ENCODE results near the gene VSIR. TPM values are rescaled to one million over a fixed set of nuclear protein-coding genes. Genes with fewer than 3 reads are reported as not detected.

The VSIR gene
- total RNA-seq, 1 experiment from 2014 or later, result 11.7 TPM

- DNase-seq (ENCODE audit: low read depth), result no peak
- in situ Hi-C loops (cut with HindIII; ENCODE audit: low pct_unique_long_range_greater_than_20kb, low sequenced_read_pairs), result no loop called here
Observed at GRCh38 chr10:71742301-71743088, 30.8 kb downstream of the VSIR start.

DNA sequence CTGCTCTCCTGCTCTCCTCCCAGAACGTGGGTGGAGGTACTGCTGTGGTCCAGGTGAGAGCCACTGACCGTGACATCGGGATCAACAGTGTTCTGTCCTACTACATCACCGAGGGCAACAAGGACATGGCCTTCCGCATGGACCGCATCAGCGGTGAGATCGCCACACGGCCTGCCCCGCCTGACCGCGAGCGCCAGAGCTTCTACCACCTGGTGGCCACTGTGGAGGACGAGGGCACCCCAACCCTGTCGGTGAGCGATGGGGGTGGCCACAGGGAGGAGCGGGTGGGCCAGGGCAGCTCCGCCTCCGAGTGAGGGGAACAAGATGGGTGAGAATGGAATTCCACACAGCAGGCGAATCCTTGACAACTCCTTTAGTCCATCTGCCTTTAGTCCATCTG, 31.6 kb downstream of the VSIR start:
- in situ Hi-C loops (cut with HindIII; ENCODE audit: low pct_unique_long_range_greater_than_20kb, low sequenced_read_pairs), result no loop called here
- no peak for DNase-seq (ENCODE audit: low read depth)

GRCh38 chr10:71741029-71741428, 32.3 kb downstream of the VSIR start:
- in situ Hi-C loops (cut with HindIII; ENCODE audit: low pct_unique_long_range_greater_than_20kb, low sequenced_read_pairs), result no loop called here

GRCh38 chr10:71740069-71740653, 33.2 kb downstream of the VSIR start:
- DNase-seq (ENCODE audit: low read depth), result no peak
- in situ Hi-C loops (cut with HindIII; ENCODE audit: low pct_unique_long_range_greater_than_20kb, low sequenced_read_pairs), result no loop called here

More at GRCh38 chr10:71741029-71741428, 32.3 kb downstream of the VSIR start:
- DNase-seq (ENCODE audit: low read depth), result no peak

DNA sequence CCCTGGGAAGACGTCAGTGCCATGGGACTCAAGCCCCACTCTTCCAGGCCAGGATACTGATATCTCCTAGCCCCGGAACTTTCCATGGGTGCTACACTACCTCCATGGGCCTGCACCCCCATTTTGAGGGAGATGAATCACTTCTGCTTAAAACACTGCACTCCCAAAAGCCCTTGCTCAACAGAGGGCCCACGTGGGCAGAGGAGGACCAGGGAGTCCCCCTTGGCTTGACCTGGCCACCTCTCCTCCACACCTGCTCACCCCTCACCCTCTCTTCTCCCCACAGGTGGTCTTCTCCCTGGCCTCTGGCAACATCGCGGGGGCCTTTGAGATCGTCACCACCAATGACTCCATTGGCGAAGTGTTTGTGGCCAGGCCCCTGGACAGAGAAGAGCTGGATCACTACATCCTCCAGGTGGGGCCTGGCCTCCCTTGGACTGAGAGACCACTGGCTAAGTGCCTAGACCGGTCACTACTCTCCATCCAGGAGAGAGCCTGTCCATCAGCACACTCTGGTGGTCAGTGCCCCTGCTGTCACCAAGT, 33.9 kb downstream of the VSIR start:
- DNase-seq (ENCODE audit: low read depth), result no peak
- in situ Hi-C loops (cut with HindIII; ENCODE audit: low pct_unique_long_range_greater_than_20kb, low sequenced_read_pairs), result no loop called here

GRCh38 chr10:71737834-71738197, 35.5 kb downstream of the VSIR start:
- DNase-seq (ENCODE audit: low read depth), result no peak
- in situ Hi-C loops (cut with HindIII; ENCODE audit: low pct_unique_long_range_greater_than_20kb, low sequenced_read_pairs), result no loop called here

DNA sequence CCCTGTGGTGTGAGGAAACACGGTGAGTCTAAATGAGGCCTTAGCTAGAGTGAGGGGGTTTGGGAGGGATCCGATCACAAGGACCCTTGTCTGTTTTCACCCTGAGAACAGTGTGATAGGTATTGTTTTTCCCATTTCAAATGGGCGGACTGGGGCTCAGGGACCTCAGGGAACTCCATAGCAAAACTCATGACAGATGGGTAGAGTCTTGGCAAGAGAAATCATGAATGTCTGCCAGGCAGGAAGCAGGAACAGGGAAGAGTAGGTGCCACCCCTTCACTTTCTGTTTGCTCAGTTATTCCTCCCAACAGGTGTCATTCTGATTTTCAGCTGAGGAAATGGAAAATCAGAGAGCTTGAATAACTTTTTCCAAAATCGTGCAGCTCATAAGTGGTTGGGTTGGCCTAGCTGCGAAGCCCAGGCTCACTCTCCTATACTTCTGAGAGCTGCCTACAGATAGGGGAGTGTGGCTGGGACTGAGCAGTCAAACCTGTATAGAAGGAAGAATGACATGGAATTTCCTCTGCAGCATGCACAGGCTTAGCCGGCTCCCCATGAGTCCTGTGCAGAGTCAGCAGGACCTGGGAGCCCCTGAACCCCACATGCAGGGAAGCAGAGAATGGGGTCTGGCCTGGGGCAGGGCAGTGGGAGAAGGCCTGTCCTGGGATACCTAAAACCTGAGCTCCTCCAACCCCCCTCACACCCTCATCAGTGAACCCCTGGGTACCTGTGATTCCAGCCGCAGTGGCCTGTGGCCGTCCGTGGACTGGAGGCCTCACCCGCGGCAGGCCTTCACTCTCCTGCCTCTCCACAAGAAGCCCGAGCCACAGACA, 36.1 kb downstream of the VSIR start:
- in situ Hi-C loops (cut with HindIII; ENCODE audit: low pct_unique_long_range_greater_than_20kb, low sequenced_read_pairs), result no loop called here
- no peak for DNase-seq (ENCODE audit: low read depth)

GRCh38 chr10:71736570-71736952, 36.8 kb downstream of the VSIR start:
- DNase-seq (ENCODE audit: low read depth), result no peak
- in situ Hi-C loops (cut with HindIII; ENCODE audit: low pct_unique_long_range_greater_than_20kb, low sequenced_read_pairs), result no loop called here

GRCh38 chr10:71735709-71736569, 37.4 kb downstream of the VSIR start:
- in situ Hi-C loops (cut with HindIII; ENCODE audit: low pct_unique_long_range_greater_than_20kb, low sequenced_read_pairs), result no loop called here
- no peak for DNase-seq (ENCODE audit: low read depth)

DNA sequence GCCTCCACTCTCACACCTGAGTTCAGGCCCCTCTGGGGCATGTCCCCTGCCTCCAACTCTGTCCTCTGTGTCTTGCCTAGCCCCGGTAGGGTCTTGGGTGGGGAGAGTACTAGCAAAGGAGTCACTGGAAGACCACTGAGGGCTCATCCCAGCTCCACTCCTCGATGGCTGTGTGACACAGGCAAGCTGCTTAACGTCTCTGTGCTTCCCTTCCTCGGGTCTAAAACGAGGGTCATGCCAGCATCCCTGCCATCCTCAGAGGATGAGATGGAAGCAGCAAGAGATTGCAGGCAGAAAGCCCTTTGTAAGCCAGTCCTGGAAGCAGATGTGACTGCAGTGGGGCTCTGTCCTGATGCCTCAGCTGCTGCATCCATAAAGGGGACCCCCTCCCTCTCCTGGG, 38.5 kb downstream of the VSIR start:
- no peak for DNase-seq (ENCODE audit: low read depth)
- in situ Hi-C loops (cut with HindIII; ENCODE audit: low pct_unique_long_range_greater_than_20kb, low sequenced_read_pairs), result no loop called here

DNA sequence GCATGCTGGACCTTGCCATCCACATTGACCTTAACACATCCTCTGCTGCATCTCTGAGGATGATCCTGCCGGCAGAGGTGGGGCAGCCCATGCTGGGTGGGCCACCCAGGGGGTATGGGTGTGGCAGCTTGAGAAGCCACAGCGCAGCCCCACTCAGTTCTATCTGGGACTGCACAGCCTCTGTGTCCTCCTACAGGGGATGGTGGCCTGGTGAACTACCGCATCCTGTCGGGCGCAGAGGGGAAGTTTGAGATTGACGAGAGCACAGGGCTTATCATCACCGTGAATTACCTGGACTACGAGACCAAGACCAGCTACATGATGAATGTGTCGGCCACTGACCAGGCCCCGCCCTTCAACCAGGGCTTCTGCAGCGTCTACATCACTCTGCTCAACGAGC, 41.5 kb downstream of the VSIR start:
- in situ Hi-C loops (cut with HindIII; ENCODE audit: low pct_unique_long_range_greater_than_20kb, low sequenced_read_pairs), result no loop called here

DNA sequence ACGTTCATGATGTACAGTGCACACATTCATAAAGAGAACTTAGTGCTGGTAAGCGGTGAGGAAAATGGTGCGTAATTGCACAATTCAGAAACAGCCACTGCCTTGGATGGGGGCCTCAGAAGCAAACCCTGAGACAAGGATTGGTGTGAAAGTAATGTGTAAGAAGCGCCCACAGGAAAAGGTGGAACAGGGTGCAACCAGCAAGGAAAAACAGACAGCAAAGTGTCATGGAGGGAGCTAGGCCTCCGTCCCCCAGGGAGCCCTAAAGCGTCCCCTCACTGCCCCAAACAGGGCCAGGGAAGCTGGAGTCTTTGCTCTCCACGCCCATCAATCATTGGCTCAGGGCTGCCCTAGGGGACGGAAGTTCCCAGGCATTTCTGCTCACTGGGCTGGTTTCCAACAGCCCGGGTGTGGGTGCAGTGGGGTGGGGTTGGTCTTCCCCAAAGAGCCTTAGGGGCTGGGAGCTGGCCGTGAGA, 44.1 kb downstream of the VSIR start:
- DNase-seq (ENCODE audit: low read depth), result peak; percentile 11
- in situ Hi-C loops (cut with HindIII; ENCODE audit: low pct_unique_long_range_greater_than_20kb, low sequenced_read_pairs), result no loop called here

More for the DNA sequence above, 41.5 kb downstream of the VSIR start:
- DNase-seq (ENCODE audit: low read depth), result no peak

- no peak for DNase-seq (ENCODE audit: low read depth)
- in situ Hi-C loops (cut with HindIII; ENCODE audit: low pct_unique_long_range_greater_than_20kb, low sequenced_read_pairs), result no loop called here
Observed at GRCh38 chr10:71727738-71728737, 45.3 kb downstream of the VSIR start.

- in situ Hi-C loops (cut with HindIII; ENCODE audit: low pct_unique_long_range_greater_than_20kb, low sequenced_read_pairs), result no loop called here
- no peak for DNase-seq (ENCODE audit: low read depth)
Observed at GRCh38 chr10:71727105-71727737, 46.1 kb downstream of the VSIR start.

GRCh38 chr10:71726580-71727104, 46.7 kb downstream of the VSIR start:
- in situ Hi-C loops (cut with HindIII; ENCODE audit: low pct_unique_long_range_greater_than_20kb, low sequenced_read_pairs), result no loop called here
- no peak for DNase-seq (ENCODE audit: low read depth)

GRCh38 chr10:71725998-71726579, 47.2 kb downstream of the VSIR start:
- DNase-seq (ENCODE audit: low read depth), result no peak
- in situ Hi-C loops (cut with HindIII; ENCODE audit: low pct_unique_long_range_greater_than_20kb, low sequenced_read_pairs), result no loop called here

All from Caki2 (cell line).